ENCODE measurements around the gene GATM. TPM values are rescaled to one million over a fixed set of nuclear protein-coding genes. Genes with fewer than 3 reads are reported as not detected.

Gene GATM
- total and polyA plus RNA-seq, 8 donors = 343 to 1,576 (median 1,000) TPM

GRCh38 chr15:45376967-45377608, 1.3 kb downstream of the GATM start:
- Histone ChIP-seq H3K27ac (peak overlapping the region; percentile 87 to 98 (median 94)), H3K4me1 (peaks cover 0 to 22% (median 5%) of the 10 kb centered on the region in 3 donors)

GRCh38 chr15:45376300-45376928, 1.9 kb downstream of the GATM start:
- 8 to 13% methylated on average over 11 of the region's 11 CpGs for WGBS, 2 donors
- TF ChIP-seq CTCF (IDR thresholded peaks at IDR 0.05) = no peak
- intact Hi-C loops (cut with DNase I) = no loop called here
- no peak for FAIRE-seq
- Histone ChIP-seq H3K4me3 (peak overlapping the region; percentile 74 to 93 (median 88)), H3K4me1 (peaks cover 0 to 23% (median 9%) of the 10 kb centered on the region in 3 donors), H3K36me3 (peaks cover 0 to 12% (median 12%) of the 10 kb centered on the region in 3 donors), H3K27ac (peak overlapping the region; percentile 87 to 98 (median 94)), H3K27me3 (no peaks in the 10 kb centered on the region), H3K9me3 (no peaks in the 10 kb centered on the region)
- DNase-seq = no peak
- ATAC-seq = peak in 1 of 4 donors; percentile 3

More at GRCh38 chr15:45376967-45377608, 1.3 kb downstream of the GATM start:
- peak overlapping the region; percentile 74 to 93 (median 88) for H3K4me3 ChIP-seq
- no peaks in the 10 kb centered on the region for H3K27me3 ChIP-seq
- no peaks in the 10 kb centered on the region for H3K9me3 ChIP-seq
- TF ChIP-seq CTCF (IDR thresholded peaks at IDR 0.05) = no peak
- peaks cover 0 to 12% (median 12%) of the 10 kb centered on the region in 3 donors for H3K36me3 ChIP-seq
- ATAC-seq (no peak), FAIRE-seq (no peak), DNase-seq (no peak)
- intact Hi-C loops (cut with DNase I) = no loop called here
- 5% methylated on average over 5 of the region's 5 CpGs for WGBS, 2 donors

GRCh38 chr15:45375836-45376235, 2.5 kb downstream of the GATM start:
- Histone ChIP-seq H3K9me3 (no peaks in the 10 kb centered on the region), H3K36me3 (peaks cover 0 to 17% (median 15%) of the 10 kb centered on the region in 3 donors), H3K4me3 (peak overlapping the region; percentile 74 to 93 (median 88)), H3K4me1 (peaks cover 0 to 19% (median 12%) of the 10 kb centered on the region in 3 donors), H3K27me3 (no peaks in the 10 kb centered on the region), H3K27ac (peak overlapping the region in 3 of 4 donors; percentile 92 to 98 (median 96))
- intact Hi-C loops (cut with DNase I) = no loop called here
- 9 to 13% methylated on average over 3 of the region's 3 CpGs for WGBS, 2 donors
- DNase-seq (no peak), FAIRE-seq (no peak), ATAC-seq (no peak)
- no peak for TF ChIP-seq CTCF (IDR thresholded peaks at IDR 0.05)

GRCh38 chr15:45373976-45374375, 4.4 kb downstream of the GATM start:
- peaks cover 0 to 29% (median 18%) of the 10 kb centered on the region in 3 donors for H3K4me1 ChIP-seq
- peak overlapping the region in 2 of 4 donors; percentile 96 to 98 for H3K27ac ChIP-seq
- H3K27me3 ChIP-seq = no peaks in the 10 kb centered on the region
- intact Hi-C loops (cut with DNase I) = no loop called here
- ATAC-seq (no peak), DNase-seq (no peak), FAIRE-seq (no peak)
- peak overlapping the region; percentile 1 to 93 (median 88) for H3K4me3 ChIP-seq
- no peak for TF ChIP-seq CTCF (IDR thresholded peaks at IDR 0.05)
- peaks cover 0 to 27% (median 15%) of the 10 kb centered on the region in 3 donors for H3K36me3 ChIP-seq
- no peaks in the 10 kb centered on the region for H3K9me3 ChIP-seq
- WGBS, 2 donors = 14 to 20% methylated on average over 2 of the region's 2 CpGs
